Measurements from ENCODE around the gene PDPN. TPM values are rescaled to one million over a fixed set of nuclear protein-coding genes. Genes with fewer than 3 reads are reported as not detected.

Gene PDPN
- total RNA-seq (2014; rRNA removed; shearing (Covaris generic)) = 0.80 TPM in 1 of 2 replicates, not detected in the other

GRCh38 chr1:13583595-13583965, at the start of gene PDPN:
PDPN (plus strand) TSS chr1:13583832; CDS start chr1:13584034, 202 bp downstream.

Small RNAs within 50 kb of the gene (small RNA-seq; reads per million reads assigned to genes)
- gene RNA5SP41 = not detected

Other genes starting within 250 kb of the PDPN start
- not detected in 2 replicates for gene PRAMEF14, start 236.7 kb upstream of the PDPN start, total RNA-seq (2014; rRNA removed; shearing (Covaris generic))
- gene PRAMEF19, start 211.9 kb upstream of the PDPN start, total RNA-seq (2014; rRNA removed; shearing (Covaris generic)) = not detected in 2 replicates
- not detected in 2 replicates for gene PRAMEF17, start 194.2 kb upstream of the PDPN start, total RNA-seq (2014; rRNA removed; shearing (Covaris generic))
- not detected in 2 replicates for gene PRAMEF20, start 173.4 kb upstream of the PDPN start, total RNA-seq (2014; rRNA removed; shearing (Covaris generic))
- not detected in 2 replicates for gene LRRC38, start 69.8 kb upstream of the PDPN start, total RNA-seq (2014; rRNA removed; shearing (Covaris generic))
- 13.4 and 15.5 TPM in 2 replicates for gene PRDM2, start 116.4 kb downstream of the PDPN start, total RNA-seq (2014; rRNA removed; shearing (Covaris generic))

Measured in A375 (cell line).